HG03025 (cell line): ENCODE data around the gene DENND1B.

Experiments
- ATAC-seq: cut with Tn5 transposase; IDR thresholded peaks from one replicate; pipeline ENCODE4 v1.9.1; 2021; ENCODE audit warnings: mild to moderate bottlenecking, moderate library complexity; ENCODE audit not compliant: unreplicated experiment, low FRiP score

Gene DENND1B

GRCh38 chr1:197481101-197481500 lies 294.2 kb downstream of the DENND1B start:
- no peak for ATAC-seq

- no peak for ATAC-seq
Observed at GRCh38 chr1:197480446-197480845, 294.8 kb downstream of the DENND1B start.

GRCh38 chr1:197472141-197472540 lies 303.1 kb downstream of the DENND1B start:
- ATAC-seq: no peak

DNA sequence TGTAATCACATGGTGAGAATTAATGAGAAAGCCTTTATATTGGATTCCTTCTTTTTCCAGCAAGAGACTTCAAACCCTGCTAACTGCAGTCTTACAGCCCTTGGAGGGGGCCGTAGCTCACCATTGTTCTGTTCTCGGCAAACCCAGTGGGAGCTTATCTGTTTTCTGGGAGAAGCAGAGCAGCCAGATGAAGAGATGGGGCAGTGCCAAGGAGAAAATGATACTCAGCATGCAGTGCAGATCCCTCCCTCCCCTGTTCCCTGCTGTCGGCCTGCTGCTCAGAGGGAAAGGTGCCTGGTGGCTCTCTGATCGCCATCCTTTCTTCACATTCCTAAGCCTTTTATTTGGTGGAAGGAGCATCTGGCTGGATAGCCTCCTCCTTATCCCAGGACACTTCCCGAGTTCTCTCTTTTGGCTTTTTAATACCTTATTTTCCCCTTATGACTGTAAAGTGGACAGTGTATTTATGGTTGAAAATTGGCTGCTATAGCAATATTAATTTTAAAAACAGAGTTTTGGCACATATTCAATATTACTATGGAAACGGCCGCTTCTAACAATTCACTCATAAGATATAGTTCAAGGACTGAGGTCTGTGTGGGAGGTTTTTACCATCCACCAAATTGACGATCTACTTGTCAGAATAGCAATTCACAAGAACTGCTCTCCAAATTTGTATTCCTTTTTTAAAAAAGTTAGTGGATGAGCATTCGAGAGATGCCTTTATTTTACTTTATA lies 303.9 kb downstream of the DENND1B start:
- ATAC-seq: no peak

DNA sequence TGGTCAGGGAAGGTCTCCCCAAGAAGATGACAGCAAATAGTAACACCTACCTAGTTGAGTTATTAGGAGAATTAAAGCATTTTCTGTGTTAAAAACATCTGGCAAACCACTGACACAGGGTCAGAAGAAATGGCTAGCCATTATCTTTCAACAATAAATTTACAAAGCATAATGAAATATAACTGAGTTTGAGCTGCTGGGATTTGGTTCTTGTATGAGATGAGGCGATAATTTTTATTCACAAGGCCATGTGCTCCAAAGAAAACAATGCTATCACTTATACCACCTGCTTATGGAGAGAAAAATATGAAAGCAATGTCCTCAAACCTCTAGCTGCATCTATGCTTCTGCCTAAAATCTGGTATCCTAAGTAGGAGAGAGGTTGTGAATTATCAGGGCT lies 304.9 kb downstream of the DENND1B start:
- ATAC-seq: no peak

- no peak for ATAC-seq
Observed at GRCh38 chr1:197469620-197470210, 305.6 kb downstream of the DENND1B start.

GRCh38 chr1:197468543-197469175 lies 306.6 kb downstream of the DENND1B start:
- ATAC-seq: no peak

DNA sequence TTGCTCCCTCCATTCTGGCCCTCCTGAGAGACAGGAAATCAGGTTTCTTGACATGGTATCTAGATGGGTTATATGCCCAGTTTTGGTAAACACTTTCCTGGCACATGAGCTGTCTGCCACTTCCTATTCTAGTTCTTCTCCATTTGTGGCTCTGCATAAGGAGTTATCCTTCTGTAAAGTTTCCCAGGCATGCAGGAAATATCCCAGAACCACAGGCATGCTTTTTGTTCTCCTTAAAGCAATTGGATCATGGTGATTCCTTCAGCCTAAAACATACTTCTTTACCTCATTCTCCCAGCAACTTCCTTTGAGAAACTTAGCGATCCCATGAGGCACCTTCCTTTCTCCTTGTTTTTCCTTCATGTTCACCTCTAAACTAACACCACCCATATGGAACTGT lies 307.4 kb downstream of the DENND1B start:
- ATAC-seq: no peak

- no peak for ATAC-seq
Observed at GRCh38 chr1:197466813-197467212, 308.5 kb downstream of the DENND1B start.

GRCh38 chr1:197465528-197466327 lies 309.6 kb downstream of the DENND1B start:
- no peak for ATAC-seq

DNA sequence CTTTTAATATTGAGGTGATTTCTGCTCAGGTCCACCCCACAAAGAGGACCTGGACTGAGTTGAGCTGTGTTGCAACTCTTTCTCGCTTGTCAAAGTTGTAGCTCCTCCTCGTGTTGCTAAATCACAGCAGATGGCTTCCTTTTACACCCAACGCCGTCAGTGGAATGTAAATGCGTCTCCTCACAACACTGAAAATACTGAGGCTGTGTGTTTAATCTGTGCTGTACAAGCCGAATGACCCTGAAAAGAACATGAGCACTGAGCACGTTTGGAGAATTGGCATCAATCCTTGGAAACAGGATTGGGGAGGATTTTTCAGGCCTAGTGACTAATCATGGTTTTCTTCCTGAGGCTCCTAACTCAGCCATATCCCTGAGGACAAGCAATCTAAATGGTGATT lies 311.2 kb downstream of the DENND1B start:
- no peak for ATAC-seq

DNA sequence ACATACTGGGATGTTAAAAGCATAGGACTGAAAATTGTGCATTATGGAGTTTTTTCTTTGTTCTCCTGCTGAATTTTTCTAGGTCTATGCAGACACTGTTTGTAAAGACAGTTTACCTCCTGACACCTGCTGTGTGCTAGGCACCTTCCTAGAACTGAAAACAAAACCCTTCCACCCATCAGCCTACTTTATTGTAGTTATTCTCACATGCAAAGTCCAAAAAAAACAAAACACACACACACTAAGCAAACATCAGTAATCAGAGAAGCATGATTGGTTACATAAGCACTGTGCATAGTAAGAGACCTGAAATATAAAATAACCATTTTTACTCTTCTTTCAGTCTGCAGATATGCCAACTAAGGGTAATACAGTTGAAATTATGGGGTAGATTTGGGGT lies 312.1 kb downstream of the DENND1B start:
- ATAC-seq: no peak

DNA sequence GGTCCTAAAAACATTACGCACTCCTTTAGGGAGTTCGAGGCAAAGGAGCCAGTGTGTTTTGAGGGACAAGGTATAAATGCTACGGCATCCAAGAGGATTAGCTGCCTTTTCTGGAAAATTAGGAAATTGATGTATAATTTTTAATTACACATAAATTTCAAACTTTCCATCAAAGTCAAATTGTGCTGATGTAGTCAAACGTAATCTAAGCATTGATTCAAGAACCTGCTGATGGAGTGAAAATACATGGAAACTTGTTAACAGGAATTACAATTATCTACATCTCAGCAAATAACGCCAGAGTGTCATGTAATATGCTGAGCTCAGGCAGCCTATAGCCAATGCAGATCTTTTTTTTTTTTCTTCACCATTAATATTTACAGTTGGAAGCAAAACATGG lies 312.7 kb downstream of the DENND1B start:
- ATAC-seq: no peak
